ENCODE measurements around the gene PPP3CB.

PPP3CB gene

GRCh38 chr10:73459683-73460314, 36.0 kb downstream of the PPP3CB start:
- Mint-ChIP-seq H3K27ac (no peak overlapping the region), H3K36me3 (ENCODE audit: low read depth) (peaks cover 16% of the 10 kb centered on the region), H3K4me3 (no peak overlapping the region), H3K4me1 (no peaks in the 10 kb centered on the region), H3K9me3 (no peaks in the 10 kb centered on the region), H3K27me3 (no peaks in the 10 kb centered on the region)
- ATAC-seq, result no peak
- no peak for DNase-seq

DNA sequence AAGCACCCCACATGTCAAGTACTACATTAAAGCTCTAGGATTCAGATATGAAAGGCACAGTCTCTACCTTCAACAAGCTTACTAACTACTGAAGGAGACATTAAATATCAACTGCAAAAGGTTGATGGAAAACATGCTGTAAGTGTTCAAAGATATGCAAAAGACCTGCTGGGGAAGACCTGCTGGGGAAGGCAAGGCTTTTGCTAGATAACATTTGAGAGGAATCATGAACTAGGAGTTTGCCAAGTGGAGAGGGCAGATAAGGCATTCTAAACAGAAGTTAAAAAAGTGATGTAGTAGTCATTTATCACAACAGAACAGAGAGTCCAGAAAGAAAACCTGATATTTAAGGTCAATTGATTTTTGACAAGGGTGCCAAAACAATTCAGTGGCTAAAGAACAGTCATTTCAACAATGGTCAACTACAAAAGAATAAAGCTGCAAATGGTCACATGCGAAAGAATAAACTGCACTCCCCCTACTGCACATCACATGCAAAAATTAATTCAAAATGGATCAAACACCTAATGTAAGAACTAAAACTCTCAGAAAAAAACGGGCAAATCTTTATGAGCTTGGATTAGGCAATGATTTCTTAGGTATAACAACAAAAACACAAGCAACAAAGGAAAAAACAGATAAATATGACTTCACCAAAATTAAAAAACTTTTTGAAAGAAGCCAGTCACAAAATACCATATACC, 39.5 kb downstream of the PPP3CB start:
- Mint-ChIP-seq H3K4me3 (no peak overlapping the region), H3K9me3 (no peaks in the 10 kb centered on the region), H3K36me3 (ENCODE audit: low read depth) (peaks cover 17% of the 10 kb centered on the region), H3K4me1 (no peaks in the 10 kb centered on the region), H3K27me3 (no peaks in the 10 kb centered on the region), H3K27ac (no peak overlapping the region)
- DNase-seq (no peak), ATAC-seq (no peak)

DNA sequence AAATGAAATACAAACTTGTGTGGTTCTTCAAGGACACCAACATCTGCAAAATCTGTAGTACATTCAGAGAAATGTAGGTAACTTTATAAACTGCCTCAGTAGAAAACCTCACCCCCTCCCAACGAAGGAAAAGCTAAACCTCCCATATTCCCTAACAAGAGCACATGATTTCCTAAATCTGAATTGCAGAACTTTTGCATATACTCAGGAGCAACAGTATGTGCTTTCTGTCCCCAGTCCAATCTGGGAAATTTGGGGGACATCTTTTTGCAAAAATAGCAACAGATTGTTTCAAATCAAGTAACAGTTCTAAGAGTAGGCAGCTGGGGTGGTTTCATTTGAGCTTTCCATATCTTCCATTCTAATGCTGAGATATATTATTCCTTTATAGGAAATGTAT, 46.7 kb downstream of the PPP3CB start:
- no peak for ATAC-seq

GRCh38 chr10:73448384-73448783, 47.4 kb downstream of the PPP3CB start:
- H3K9me3 Mint-ChIP-seq, result no peaks in the 10 kb centered on the region
- ATAC-seq (no peak), DNase-seq (no peak)
- no peak overlapping the region for H3K4me3 Mint-ChIP-seq
- H3K27ac Mint-ChIP-seq, result no peak overlapping the region
- H3K36me3 Mint-ChIP-seq (ENCODE audit: low read depth), result peaks cover 5% of the 10 kb centered on the region
- H3K4me1 Mint-ChIP-seq, result no peaks in the 10 kb centered on the region
- no peaks in the 10 kb centered on the region for H3K27me3 Mint-ChIP-seq

More for the DNA sequence above, 46.7 kb downstream of the PPP3CB start:
- Mint-ChIP-seq H3K27me3 (no peaks in the 10 kb centered on the region), H3K36me3 (ENCODE audit: low read depth) (peaks cover 7% of the 10 kb centered on the region), H3K27ac (no peak overlapping the region), H3K4me3 (no peak overlapping the region), H3K4me1 (no peaks in the 10 kb centered on the region), H3K9me3 (no peaks in the 10 kb centered on the region)
- DNase-seq, result no peak

DNA sequence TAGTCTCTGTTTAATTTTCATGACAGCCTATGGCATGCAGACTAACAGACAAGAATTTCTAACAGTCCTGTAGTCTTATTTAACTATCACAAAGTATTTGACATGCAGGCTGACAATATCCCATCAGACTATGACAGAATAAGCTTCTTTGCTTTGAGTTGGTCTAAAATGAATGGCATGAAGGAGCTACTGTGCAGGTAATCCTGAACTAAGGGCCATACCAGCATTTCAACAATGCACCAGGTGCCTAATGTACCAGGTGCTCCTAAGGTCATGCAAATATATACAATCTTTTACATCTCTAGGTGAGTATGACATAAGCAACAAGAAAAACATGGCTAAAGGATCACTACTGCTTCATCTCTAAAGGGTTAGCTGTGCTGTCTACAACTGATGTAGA, 48.9 kb downstream of the PPP3CB start:
- Mint-ChIP-seq H3K4me1 (no peaks in the 10 kb centered on the region), H3K27ac (no peak overlapping the region), H3K36me3 (ENCODE audit: low read depth) (peaks cover 4% of the 10 kb centered on the region), H3K4me3 (no peak overlapping the region), H3K9me3 (no peaks in the 10 kb centered on the region), H3K27me3 (no peaks in the 10 kb centered on the region)
- DNase-seq (no peak), ATAC-seq (no peak)

DNA sequence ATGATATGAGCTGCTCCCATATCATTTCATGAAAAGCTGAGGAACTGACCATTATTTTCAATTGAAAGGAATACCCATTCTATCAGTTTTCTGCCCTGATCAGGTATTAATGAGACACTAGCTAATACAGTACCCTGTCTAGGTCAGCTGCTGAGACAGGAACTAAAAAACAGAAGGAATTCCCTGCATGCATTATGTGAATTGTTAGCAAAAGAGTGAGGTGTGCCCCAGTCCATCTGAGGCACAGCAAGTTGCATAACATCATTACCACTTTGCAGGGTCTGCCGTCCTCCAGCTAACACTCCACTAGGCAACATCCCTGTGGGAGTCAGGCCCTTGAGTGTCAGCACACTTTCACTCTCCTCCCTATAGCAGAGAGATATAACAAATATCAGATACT, 51.4 kb downstream of the PPP3CB start:
- no peaks in the 10 kb centered on the region for H3K27me3 Mint-ChIP-seq

GRCh38 chr10:73439605-73440312, 56.1 kb downstream of the PPP3CB start:
- H3K27ac Mint-ChIP-seq, result peak overlapping the region; percentile 17
- H3K4me3 Mint-ChIP-seq, result no peak overlapping the region
- no peaks in the 10 kb centered on the region for H3K9me3 Mint-ChIP-seq
- H3K36me3 Mint-ChIP-seq (ENCODE audit: low read depth), result peaks cover 11% of the 10 kb centered on the region
- DNase-seq (no peak), ATAC-seq (peak; percentile 52)
- no peaks in the 10 kb centered on the region for H3K27me3 Mint-ChIP-seq
- H3K4me1 Mint-ChIP-seq, result peaks cover 10% of the 10 kb centered on the region

More for the DNA sequence above, 51.4 kb downstream of the PPP3CB start:
- H3K4me1 Mint-ChIP-seq, result peaks cover 7% of the 10 kb centered on the region
- ATAC-seq (no peak), DNase-seq (no peak)
- peaks cover 6% of the 10 kb centered on the region for H3K36me3 Mint-ChIP-seq (ENCODE audit: low read depth)
- H3K9me3 Mint-ChIP-seq, result no peaks in the 10 kb centered on the region
- no peak overlapping the region for H3K27ac Mint-ChIP-seq
- no peak overlapping the region for H3K4me3 Mint-ChIP-seq

GRCh38 chr10:73439055-73439454, 56.8 kb downstream of the PPP3CB start:
- Mint-ChIP-seq H3K36me3 (ENCODE audit: low read depth) (peaks cover 11% of the 10 kb centered on the region), H3K27ac (no peak overlapping the region), H3K9me3 (no peaks in the 10 kb centered on the region), H3K4me1 (peaks cover 10% of the 10 kb centered on the region), H3K4me3 (no peak overlapping the region), H3K27me3 (no peaks in the 10 kb centered on the region)
- DNase-seq, result no peak
- no peak for ATAC-seq

DNA sequence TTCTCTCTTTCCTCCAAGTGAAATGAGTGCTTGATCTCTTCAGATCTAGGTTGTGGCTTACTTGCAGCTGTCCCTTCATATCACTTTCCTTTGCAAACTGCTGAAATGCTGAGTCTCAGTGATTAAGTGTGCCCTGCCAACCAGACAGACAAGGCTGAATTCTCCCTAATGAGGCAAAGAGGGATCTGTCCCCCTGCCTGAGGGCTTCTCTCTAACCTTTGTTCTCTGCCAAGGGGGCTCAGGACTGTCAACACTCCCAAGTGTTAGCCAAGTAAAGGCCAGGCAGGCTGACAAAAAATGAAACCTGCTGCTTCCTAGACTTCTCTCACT, 62.3 kb downstream of the PPP3CB start, which contains the start of gene MSS51:
Gene MSS51 (minus strand): TSS at position 24 of the 330 bp plus-strand sequence. CDS start 5,277 bp downstream, outside the sequence.
- H3K4me3 Mint-ChIP-seq, result no peak within 1 kb of the TSS
- DNase-seq, result no peak
- peaks cover 8% of the 10 kb centered on the region for H3K4me1 Mint-ChIP-seq
- H3K9me3 Mint-ChIP-seq, result no peaks in the 10 kb centered on the region
- H3K27ac Mint-ChIP-seq, result no peak within 1 kb of the TSS
- no peak for ATAC-seq
- H3K27me3 Mint-ChIP-seq, result no peaks in the 10 kb centered on the region
- H3K36me3 Mint-ChIP-seq (ENCODE audit: low read depth), result peaks cover 13% of the 10 kb centered on the region

DNA sequence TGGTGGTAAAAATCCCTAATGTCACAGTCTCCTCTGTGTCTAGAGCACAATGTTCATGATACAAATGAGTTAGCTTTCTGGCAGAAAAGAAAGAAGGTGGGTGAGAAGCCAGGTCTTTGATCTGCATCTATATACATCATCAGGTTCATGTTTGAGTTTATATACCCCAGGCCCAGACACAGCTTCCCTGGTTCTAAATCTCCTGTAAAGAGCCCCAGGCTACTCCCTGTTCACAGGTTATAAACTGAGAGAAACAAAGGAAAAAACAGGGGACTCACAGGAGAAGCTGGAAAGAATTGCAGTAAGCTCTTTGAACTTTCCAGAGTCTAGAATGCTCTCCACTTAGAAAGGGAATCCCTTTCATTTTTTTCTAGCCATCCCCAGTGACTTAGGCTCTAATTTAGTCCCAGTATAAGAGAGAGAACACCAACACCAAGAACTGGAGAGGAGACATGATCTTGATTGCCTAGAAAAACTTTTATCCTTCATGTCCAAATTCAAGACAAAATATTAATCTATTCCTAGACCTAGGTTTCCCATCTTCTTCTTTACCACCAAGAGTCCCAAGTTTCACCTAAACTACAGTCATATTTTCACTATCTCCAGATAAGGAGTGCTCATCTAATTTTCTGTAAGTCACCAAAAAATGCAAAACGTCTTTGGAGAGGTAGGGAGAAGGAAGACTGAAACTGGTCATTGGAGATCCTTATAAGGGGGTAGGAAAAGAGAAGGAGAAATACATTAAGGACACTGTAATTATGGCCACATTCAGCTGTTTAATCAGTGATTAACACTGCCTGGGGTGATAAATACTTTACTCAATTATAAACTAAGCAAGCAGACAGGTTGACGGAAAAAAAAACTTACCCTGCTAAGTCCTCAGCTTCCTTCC, 62.9 kb downstream of the PPP3CB start:
- Mint-ChIP-seq H3K4me3 (no peak overlapping the region), H3K36me3 (ENCODE audit: low read depth) (peaks cover 13% of the 10 kb centered on the region), H3K4me1 (peaks cover 8% of the 10 kb centered on the region), H3K9me3 (no peaks in the 10 kb centered on the region), H3K27me3 (no peaks in the 10 kb centered on the region), H3K27ac (no peak overlapping the region)
- DNase-seq, result no peak
- no peak for ATAC-seq

DNA sequence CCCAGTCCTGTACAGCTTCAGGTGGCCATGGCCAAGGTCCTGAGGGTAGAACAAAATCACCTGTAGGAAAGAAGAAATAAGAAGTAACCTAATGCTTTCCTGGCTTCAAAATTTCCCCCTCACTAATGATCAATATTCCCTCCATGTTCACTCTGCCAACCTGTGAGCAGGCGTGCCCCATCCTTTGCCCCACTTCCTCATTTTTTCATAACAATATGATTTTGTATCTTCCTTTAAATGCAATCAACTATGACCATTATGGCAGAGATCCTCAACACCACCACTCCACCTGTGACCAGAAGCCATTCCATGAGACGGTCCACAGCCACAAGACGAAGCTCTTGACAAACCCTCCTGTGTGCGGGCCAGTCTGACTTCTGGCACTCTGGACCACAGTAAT, 69.5 kb downstream of the PPP3CB start:
- Mint-ChIP-seq H3K4me1 (peaks cover 13% of the 10 kb centered on the region), H3K36me3 (ENCODE audit: low read depth) (peaks cover 36% of the 10 kb centered on the region), H3K27ac (peak overlapping the region; percentile 7), H3K4me3 (no peak overlapping the region), H3K9me3 (no peaks in the 10 kb centered on the region), H3K27me3 (no peaks in the 10 kb centered on the region)
- DNase-seq, result no peak
- ATAC-seq, result no peak

DNA sequence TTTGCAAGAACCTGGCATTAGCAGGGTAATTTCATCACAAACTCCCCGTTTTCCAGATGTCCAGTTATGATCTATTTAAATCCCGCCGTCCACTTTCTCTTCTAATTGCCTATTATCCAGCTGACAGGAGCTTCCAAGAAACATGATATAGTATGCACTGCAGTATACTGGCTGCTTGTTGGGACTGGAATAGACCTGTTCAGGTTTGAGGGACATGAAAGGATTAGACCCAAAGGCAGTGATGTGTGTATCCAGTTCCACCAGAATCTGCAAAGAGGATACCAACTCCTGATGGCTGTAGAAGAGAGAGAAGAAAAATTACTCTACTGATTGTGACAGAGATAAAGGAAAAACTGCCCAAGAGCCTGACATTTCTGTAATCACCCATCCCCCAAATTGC, 71.3 kb downstream of the PPP3CB start:
- H3K4me3 Mint-ChIP-seq, result no peak overlapping the region
- H3K27ac Mint-ChIP-seq, result peak overlapping the region; percentile 12
- H3K9me3 Mint-ChIP-seq, result no peaks in the 10 kb centered on the region
- ATAC-seq (no peak), DNase-seq (no peak)
- peaks cover 31% of the 10 kb centered on the region for H3K36me3 Mint-ChIP-seq (ENCODE audit: low read depth)
- H3K27me3 Mint-ChIP-seq, result no peaks in the 10 kb centered on the region
- peaks cover 13% of the 10 kb centered on the region for H3K4me1 Mint-ChIP-seq

GRCh38 chr10:73423309-73423708, 72.5 kb downstream of the PPP3CB start:
- peaks cover 13% of the 10 kb centered on the region for H3K4me1 Mint-ChIP-seq
- no peaks in the 10 kb centered on the region for H3K27me3 Mint-ChIP-seq
- no peak overlapping the region for H3K4me3 Mint-ChIP-seq
- no peak overlapping the region for H3K27ac Mint-ChIP-seq
- H3K9me3 Mint-ChIP-seq, result no peaks in the 10 kb centered on the region
- DNase-seq, result no peak
- peak; percentile 46 for ATAC-seq
- H3K36me3 Mint-ChIP-seq (ENCODE audit: low read depth), result peaks cover 31% of the 10 kb centered on the region

GRCh38 chr10:73416571-73416970, 79.3 kb downstream of the PPP3CB start:
- H3K36me3 Mint-ChIP-seq (ENCODE audit: low read depth), result peaks cover 9% of the 10 kb centered on the region
- peaks cover 7% of the 10 kb centered on the region for H3K27me3 Mint-ChIP-seq
- H3K27ac Mint-ChIP-seq, result no peak overlapping the region
- ATAC-seq (no peak), DNase-seq (no peak)
- no peaks in the 10 kb centered on the region for H3K9me3 Mint-ChIP-seq
- peaks cover 32% of the 10 kb centered on the region for H3K4me1 Mint-ChIP-seq
- H3K4me3 Mint-ChIP-seq, result no peak overlapping the region

Data from activated naive CD8-positive, alpha-beta T cell treated with anti-CD3 and anti-CD28 coated beads, Interleukin-2, amount 50 U/mL, for 24 hours (primary cell).